ENCODE results near the gene MX1.
"Not testable (repeated sequence)": the region's sequence is repeated elsewhere in the genome, so short reads cannot be mapped to it uniquely, and the experiment has no call there.

MX1 gene

DNA sequence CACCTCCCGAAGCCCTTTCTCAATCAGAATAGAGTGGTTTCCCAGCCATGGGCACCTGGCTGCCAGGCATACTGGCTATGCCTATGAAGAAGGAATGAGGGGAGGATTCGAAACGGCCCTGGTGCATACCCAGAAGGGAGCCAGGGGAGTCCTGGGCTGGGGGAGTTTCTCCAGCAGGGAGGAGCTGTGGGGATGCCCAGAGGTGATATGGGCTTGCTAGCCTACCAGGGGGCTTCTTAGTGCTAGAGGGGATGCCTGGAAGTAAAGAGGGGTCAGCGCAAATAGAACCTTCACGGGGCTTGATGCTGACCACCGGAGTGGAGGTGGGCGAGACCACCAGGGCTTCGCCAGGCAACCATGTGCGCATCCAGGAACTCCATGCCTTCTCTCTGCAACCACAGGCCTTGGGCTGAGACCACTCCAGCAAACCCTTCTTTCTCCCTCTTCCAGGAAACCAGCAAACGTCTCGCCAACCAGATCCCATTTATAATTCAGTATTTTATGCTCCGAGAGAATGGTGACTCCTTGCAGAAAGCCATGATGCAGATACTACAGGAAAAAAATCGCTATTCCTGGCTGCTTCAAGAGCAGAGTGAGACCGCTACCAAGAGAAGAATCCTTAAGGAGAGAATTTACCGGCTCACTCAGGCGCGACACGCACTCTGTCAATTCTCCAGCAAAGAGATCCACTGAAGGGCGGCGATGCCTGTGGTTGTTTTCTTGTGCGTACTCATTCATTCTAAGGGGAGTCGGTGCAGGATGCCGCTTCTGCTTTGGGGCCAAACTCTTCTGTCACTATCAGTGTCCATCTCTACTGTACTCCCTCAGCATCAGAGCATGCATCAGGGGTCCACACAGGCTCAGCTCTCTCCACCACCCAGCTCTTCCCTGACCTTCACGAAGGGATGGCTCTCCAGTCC lies 18.2 kb upstream of the MX1 start:
- DNase-seq: no peak

DNA sequence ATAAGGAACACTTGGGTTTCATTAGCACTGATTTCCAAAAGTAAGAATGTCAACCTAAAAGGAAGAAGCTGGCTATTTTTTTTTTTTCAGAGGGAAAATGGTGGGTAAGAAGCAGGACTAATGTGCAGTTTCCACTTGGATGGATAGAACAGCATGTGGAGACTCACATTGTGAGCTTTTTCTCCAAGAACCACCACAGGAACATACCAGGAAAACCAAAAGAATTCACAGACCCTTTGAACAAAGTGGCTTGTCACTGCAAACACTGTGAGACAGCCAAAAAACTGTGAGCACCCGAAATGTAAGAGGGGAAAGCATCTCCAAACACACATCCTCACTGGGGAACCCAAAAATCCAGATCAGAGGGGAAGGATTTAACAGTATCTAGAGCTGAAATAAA lies 15.7 kb upstream of the MX1 start:
- DNase-seq: no peak

DNA sequence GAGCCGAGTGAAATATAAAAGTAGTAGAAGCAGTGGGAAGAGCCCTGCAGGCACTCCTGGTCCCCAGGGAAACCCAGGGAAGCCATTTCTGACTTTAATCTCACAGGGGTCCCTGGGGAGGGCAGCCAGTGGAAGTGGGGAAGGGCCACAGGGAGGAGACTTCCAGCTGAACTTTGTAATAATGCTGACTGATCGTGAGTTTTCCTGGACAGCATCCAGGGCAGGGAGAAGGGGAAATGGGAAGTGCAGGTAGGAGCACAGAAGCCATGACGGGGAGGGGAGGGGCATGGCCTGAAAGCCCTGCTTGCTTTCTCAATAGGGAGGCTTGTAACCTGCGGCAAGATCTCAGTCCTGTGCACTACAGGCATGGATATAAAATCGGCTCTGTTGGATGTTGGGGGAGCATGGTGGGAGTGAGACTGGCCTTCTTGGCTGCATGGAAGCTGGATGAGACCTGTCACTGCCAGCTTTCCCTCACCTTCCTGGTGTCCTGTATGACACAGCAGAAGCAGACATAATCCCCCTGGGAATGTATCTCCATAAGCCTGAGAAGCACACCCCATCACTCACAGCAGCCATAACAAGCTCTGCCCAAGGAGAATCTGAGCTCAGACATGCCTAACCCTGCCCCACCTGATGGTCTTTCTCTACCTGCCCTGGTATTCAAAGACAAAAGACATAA lies 15.1 kb upstream of the MX1 start:
- DNase-seq: no peak

- peak in 1 of 5 donors; percentile 21 for DNase-seq
Measured at GRCh38 chr21:41411449-41412089, 14.5 kb upstream of the MX1 start.

GRCh38 chr21:41417505-41417904 lies 8.5 kb upstream of the MX1 start:
- not testable (repeated sequence) for DNase-seq

DNA sequence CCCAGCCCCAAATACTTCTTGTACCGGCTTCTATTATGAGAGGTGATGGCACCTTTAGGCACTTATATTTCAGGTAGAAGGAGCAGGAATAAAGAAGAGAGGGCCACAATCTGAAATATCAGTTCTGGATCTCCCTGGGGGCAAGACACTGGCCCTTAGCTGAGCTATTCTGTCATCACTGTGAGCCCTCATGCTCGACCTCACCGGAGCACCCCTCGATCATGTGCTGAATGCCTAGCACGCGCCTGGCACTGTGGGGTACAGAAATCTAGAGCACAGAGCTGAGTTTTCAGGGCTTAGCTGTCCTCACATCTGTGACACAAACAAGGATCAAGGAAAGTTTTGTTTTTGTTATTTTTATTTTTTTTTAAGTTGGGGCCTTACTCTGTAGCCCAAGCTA lies 7.6 kb upstream of the MX1 start:
- DNase-seq: no peak

DNA sequence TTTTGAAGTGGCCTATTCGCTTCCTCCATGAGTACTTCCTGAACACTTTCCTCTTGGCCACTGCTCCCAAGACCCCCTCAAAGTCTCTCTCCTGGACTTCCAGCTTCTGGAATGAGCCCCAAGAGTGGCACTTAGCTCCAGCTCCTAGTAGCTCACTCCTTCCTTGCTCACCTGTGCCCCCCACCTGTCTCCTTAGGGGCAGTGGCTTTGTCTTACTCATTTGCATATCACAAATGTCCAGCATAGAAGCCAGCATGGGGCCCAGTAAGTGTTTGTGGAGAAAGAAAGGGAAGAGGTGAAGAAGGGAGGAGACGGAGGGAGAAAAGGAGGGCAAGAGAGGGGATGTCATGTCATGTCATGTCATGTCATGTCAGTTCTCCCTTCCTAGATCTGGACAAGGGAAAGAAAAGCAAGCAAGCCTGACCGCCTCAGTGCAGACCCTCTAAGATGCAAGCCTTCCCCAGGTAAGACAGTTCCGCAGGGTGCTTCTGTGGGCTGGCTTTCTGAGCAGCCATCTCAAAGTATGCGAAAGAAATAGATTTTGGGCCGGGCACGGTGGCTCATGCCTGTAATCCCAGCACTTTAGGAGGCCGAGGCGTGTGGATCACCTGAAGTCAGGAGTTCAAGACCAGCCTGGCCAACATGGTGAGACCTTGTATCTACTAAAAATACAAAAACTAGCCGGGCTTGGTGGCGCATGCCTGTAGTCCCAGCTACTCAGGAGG lies 6.9 kb upstream of the MX1 start:
- no peak for DNase-seq

GRCh38 chr21:41419921-41420862 lies 5.8 kb upstream of the MX1 start:
- DNase-seq: peak in 4 of 5 donors; percentile 27 to 56 (median 44)

GRCh38 chr21:41420998-41421397 lies 5.0 kb upstream of the MX1 start:
- DNase-seq: not testable (repeated sequence)

DNA sequence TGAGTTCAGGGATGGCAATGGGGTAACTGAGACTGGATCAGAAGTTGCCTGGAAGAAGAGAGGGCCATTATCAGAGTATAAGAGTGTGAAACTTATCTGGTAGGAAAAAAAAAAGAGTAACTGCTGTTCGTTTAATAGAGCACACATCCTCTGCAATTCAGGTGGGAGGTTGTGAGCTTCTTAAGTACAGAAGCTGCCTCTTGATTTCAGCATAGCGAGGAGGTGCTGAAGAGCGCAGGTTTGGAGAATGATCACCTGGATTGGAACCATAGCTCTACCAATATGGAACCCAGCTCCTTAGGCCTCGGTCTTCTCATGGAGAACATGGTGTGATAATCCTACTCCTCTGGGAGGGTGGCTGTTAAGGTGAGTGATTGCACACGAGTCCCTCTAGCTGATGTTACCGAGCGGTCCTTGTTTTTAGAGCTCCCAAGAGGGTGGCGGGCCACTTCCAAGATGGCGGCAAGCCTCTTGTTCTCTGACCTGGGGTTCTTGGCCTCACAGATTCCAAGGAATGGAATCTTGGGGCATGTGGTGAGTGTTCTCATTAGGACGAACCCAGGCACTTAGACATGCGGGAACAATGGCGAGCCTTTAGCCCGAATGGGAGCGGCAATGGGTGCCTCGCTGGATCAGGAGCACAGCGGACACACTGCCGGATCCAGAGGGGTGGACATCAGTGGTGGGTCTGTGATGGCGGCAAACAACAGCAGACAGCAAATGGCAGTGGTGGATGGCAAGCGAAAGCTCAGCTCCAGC lies 3.3 kb upstream of the MX1 start:
- DNase-seq: no peak

DNA sequence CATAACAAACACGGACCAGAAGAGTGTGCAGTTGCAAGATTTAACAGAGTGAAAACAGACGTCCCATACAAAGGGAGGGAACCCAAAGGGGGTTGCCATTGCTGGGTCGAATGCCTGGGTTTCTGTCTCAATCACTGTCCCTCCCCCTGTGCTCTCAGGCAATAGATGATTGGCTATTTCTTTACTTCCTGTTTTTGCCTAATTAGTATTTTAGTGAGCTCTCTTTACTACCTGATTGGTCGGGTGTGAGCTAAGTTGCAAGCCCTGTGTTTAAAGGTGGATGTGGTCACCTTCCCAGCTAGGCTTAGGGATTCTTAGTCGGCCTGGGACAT lies 2.8 kb upstream of the MX1 start:
- DNase-seq: not testable (repeated sequence)

DNA sequence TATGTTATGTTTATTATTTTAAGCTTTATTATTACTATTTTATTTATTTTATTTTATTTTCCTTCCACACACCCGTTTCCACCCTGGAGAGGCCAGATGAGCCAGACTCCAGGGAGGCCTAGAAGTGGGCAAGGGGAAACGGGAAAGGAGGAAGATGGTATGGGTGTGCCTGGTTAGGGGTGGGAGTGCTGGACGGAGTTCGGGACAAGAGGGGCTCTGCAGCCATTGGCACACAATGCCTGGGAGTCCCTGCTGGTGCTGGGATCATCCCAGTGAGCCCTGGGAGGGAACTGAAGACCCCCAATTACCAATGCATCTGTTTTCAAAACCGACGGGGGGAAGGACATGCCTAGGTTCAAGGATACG lies 468 bp upstream of the MX1 start:
- no peak for DNase-seq

DNA sequence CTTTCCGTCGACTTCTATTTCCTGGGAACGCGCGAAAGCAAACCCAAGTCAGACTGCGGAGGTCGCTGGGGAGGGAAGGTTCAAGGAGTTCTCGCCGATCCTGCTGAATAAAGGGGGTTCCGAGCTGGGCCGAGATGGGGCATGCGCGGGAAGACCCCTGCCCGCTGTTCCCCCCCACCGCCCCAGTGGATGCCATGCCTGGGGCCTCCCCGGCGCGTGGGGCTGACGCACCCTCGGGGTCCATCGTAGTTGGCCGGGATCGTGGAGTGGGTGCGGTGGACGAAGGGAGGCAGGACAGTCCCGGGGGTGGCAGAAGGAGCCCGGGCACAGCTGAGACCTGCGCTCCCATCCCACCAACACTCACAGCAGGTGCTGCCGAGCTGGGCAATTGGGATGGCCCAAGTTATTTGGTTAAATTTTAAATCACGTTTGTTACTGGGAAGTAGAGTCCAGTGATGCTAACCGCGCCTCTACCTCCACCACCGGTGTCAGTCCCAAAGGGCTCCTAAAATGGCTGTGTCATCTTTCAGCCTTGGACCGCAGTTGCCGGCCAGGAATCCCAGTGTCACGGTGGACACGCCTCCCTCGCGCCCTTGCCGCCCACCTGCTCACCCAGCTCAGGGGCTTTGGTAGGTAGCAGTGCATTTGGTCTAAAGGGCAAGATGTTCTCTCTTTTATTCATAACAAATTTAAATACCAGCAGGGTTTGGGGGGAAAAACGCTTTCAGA lies 801 bp downstream of the MX1 start:
- no peak for DNase-seq

GRCh38 chr21:41427556-41427955 lies 1.5 kb downstream of the MX1 start:
- no peak for DNase-seq

DNA sequence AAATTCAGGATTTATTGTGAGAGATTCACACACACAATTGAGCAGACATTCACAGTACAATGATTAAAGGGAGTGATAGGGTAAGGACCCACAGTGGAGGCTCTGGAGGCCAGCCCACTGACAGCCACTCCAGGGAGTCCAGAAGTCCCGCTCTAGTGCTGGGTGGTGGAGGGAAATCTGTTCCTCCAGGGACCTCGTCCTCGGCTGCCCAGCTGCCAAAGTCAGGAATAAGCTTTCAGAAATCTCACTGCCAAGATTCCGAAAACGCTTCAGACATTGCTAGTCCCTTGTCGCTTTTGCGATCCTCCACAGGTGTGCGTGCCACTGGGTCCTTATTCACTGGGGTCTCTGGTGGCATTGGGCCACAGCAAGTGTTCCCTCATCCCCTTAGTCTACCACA lies 2.3 kb downstream of the MX1 start:
- no peak for DNase-seq

- no peak for DNase-seq
Measured at GRCh38 chr21:41428847-41429246, 2.8 kb downstream of the MX1 start.

DNA sequence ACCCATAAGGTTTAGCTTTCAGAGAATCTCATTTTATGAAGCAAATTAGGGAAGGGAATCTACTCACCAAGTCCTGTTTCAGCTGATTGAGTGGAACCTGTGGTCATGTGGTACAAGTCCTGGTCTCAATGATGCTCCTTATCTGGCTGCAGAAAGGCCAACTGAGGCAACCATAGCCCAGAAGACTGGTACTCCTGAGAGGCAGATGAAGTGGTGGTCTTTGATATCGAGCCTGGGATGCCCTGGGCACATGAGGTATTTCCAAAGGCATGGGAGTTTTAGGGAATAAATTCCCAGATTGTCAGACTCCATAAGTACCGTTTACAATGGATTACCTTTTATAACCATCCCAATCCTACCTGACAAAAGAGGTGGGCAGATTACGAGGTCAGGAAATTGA lies 3.3 kb downstream of the MX1 start:
- no peak for DNase-seq

- DNase-seq: no peak
Measured at GRCh38 chr21:41429925-41430491, 4.0 kb downstream of the MX1 start.

- DNase-seq: no peak
Measured at GRCh38 chr21:41431788-41432548, 5.9 kb downstream of the MX1 start.

All from T-helper 1 cell (primary cell).